ENCODE measurements around the gene FBXO34.

Gene FBXO34

DNA sequence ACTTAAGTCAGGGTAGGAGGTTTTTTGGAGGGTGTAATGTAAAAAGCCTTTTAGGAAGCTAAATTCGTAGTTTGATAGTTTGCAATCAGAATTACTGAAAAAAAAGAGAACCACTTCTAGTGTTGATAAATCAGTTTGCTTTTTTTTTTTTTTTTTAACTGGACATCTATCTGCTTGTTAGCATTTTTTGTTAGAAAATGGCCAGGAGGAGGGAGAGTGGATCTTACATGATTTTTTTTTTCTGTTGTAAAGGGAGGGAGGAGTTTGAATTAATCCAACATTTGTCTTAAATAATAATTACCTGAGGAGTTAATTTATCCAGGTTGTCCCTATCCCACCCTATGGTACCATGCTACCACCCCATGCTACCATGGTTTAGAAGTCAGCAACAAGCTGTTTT lies 1.2 kb downstream of the FBXO34 start:
- DNase-seq: no peak

GRCh38 chr14:55272922-55273321 lies 1.7 kb downstream of the FBXO34 start:
- no peak for DNase-seq

GRCh38 chr14:55274146-55274545 lies 2.9 kb downstream of the FBXO34 start:
- no peak for DNase-seq

DNA sequence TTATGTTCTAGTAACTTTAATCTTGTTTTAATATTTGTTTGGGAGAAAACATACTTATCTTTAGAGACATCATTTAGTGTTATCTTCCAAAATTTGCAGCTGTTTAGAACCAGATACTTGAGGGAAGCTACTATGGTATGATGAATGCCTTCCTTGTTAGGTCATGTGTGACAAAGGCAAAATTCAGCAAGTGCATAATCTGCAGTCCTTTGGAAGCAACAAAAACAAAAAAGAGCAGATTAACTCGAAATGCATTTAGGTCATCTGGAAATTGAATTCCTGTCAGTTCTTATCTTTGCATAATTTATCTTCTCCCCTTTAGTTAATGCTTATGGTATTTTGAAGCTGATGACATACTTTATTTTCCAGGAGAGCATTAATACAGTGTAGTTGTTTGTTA lies 3.5 kb downstream of the FBXO34 start:
- DNase-seq: no peak

DNA sequence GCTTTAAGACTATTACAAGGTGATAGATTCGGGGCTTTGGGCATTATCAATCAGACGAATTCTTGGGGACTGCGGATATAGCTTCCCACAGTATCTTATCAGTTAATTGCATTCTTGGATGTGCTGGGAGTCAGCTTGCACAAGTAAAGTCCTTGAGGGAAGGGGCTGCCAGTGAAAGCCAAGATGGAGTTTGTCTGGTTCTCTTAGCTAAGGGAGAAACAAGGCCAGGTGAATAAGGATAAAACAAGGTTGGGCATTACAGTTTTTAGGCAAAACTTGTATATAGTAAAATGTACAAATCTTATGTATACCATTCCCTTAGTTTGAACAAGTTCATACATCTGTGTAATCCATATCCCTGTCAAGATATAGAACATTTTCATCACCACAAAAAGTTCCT lies 5.5 kb downstream of the FBXO34 start:
- no peak for DNase-seq

DNA sequence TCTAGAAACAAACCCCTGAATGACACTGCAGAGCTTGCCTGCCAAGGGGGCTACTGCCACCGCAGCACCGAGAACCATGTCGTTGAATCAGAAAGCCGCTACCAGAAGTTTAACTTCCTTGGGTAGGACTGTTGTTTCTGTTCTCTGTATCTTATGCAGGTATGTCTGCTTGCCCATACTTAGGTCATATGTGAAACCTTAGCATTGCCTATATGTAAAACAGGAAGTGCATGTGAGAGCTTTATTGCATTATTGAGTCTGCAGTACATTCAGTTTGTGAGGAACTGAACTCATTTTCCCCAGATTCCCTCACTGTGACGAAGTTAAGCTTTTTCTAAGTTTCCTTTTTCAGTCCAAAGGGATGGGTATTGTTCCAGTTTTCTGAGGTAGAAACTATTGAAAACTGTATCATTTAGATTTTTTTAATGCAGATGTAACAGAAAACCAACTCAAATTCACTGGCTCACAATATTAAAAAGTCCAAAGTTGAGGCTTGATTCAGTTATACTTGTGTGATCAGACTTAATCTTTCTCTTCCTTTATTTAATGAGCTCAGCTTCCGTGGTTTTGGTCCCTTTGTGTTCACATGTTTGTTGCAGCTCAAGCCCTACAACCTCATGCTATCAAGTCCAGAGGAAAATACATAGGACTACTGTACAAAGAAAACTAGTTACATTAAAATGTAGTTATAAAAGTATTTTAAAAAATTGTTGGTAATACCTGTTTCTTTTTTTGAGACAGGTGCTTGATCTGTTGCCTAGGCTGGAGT lies 6.9 kb downstream of the FBXO34 start:
- DNase-seq: no peak

DNA sequence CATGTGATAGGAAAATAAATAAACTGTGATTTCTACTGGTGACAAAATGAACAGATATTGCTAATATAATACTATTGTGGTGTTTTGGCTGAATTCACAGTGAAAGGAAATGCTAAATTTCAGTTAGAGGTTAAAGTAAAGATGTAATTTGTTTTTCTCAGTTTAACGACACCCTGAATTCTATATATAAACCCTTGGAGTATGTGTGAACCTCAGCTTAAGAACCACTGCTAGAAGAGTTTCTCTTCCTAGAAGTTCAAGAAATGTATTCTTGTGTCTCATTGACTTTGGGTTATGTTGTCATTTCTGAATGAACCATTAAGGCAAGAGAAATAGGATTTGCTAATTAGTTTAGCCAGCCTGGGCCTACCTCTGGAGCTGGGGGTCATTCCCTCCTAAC lies 8.2 kb downstream of the FBXO34 start:
- no peak for DNase-seq

- no peak for DNase-seq
Observed at GRCh38 chr14:55281316-55281839, 10.2 kb downstream of the FBXO34 start.

DNA sequence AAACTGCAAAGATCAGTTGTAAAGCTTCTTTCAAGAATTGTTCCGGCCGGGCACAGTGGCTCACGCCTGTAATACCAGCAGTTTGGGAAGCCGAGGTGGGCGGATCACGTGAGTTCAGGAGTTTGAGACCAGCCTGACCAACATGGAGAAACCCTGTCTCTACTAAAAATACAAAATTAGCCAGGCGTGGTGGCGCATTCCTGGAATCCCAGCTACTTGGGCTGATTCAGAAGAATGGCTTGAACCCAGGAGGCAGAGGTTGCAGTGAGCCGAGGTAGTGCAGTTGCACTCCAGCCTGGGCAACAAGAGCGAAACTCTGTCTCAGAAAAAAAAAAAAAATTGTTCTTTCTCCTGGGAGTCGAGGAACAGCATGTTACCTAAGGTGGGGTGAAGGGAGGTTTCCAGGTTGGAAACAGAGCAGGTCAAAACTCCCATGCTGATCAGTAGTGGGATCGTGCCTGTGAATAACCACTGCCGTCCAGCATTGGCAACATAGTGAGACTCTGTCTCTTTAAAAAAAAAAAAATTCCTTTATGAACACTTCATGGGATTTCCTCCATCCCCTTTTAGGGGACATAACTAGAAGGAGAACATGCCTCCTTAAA lies 13.9 kb downstream of the FBXO34 start:
- no peak for DNase-seq

DNA sequence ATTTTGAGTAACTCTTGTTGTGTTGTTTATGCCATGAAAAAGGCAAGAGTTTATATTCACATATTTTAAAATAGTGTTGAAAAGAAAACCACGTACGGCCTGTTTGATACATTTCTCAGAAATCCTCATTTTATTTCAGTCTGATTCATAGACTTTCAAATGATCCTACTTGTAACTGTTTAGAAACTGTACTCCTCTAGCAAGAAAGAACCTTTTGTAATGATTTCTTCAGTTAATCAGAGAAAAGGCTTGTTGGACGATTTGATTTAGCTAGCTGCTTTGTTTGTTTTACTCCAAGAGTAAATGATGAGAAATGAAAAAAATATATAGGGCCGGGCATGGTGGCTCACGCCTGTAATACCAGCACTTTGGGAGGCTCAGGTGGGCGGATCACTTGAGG lies 17.2 kb downstream of the FBXO34 start:
- no peak for DNase-seq

GRCh38 chr14:55291480-55292081 lies 20.4 kb downstream of the FBXO34 start:
- DNase-seq: no peak

- DNase-seq: no peak
Observed at GRCh38 chr14:55294603-55295002, 23.4 kb downstream of the FBXO34 start.

GRCh38 chr14:55297611-55298499 lies 26.6 kb downstream of the FBXO34 start:
- DNase-seq: no peak

DNA sequence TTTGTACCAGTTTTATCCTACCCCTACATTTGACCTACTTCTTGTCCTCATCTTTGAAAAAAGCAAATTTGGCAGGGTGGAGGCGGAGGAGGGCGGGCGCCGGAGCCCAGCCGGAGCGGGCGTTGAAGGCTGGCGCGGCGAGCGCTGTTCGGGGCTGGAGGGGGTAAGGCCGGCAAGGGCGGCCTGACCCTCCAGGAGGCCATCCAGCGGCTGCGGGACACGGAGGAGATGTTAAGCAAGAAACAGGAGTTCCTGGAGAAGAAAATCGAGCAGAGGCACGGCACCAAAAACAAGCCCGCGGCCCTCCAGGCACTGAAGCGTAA lies 27.2 kb downstream of the FBXO34 start:
- DNase-seq: no peak

GRCh38 chr14:55301437-55302121 lies 30.4 kb downstream of the FBXO34 start:
- no peak for DNase-seq

DNA sequence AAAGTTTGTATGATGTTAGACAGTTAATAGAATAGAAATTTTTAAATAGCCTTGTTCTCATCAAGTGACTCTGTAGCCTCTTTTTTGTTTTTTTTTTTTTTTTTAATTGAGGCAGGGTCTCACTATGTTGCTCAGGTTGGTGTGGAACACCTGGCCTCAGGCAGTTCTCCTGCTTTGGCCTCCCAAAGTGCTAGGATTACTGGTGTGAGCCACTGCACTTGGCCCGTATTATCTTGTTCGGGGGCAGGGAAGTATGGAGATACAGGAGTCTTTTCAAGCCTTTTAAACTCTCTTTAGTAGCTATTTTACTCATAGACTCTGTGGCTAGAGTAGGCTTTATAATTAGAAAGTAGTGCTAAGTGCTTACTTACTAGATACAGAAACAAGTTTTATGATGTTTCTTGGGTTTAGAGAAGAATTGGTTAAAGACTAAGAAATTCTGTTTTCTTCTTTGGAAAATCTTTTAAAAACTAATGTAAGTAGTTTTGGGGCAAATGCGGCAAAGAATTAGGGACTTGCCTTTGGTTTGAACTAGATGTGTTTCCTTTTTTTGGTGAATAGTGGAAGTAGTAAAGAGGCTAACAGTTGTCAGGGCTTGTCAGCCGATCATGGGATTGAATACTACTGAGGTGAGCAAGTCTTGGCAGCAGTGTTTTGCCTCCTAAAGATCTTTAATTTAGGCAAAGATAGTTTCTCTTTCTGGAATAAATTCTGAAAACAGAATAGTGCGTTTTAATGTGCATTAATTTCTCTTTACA lies 31.3 kb downstream of the FBXO34 start:
- DNase-seq: no peak

- no peak for DNase-seq
Observed at GRCh38 chr14:55303125-55303499, 31.9 kb downstream of the FBXO34 start.

- DNase-seq: no peak
Observed at GRCh38 chr14:55303691-55304145, 32.5 kb downstream of the FBXO34 start.

- no peak for DNase-seq
Observed at GRCh38 chr14:55306938-55307589, 35.8 kb downstream of the FBXO34 start.

- DNase-seq: no peak
Observed at GRCh38 chr14:55309154-55309553, 37.9 kb downstream of the FBXO34 start.

GRCh38 chr14:55309761-55310365 lies 38.6 kb downstream of the FBXO34 start:
- no peak for DNase-seq

Measured in GDM1 (cell line).